Body of pancreas (tissue), 4 donors: ENCODE measurements around the gene CPNE9.

Source experiments
- POLR2A ChIP-seq, 3 donors: fragments of 450-650 bp; IDR thresholded peaks; one replicate each; pipeline ENCODE4 v1.6.1; 2016; ENCODE audit warnings: antibody characterized with exemption in 3 of 3, mild to moderate bottlenecking in 2 of 3
- TF ChIP-seq, protein P1 (sequence below), 7 experiments: fragments of 450-650 bp in 4 of 7; fragments of 200-600 bp in 3 of 7; sonication (generic) in 3 of 7; IDR thresholded peaks; one replicate each; pipeline ENCODE4 v1.5.1; 2016 to 2019; ENCODE audit warnings: antibody characterized with exemption in 7 of 7

DNA sequence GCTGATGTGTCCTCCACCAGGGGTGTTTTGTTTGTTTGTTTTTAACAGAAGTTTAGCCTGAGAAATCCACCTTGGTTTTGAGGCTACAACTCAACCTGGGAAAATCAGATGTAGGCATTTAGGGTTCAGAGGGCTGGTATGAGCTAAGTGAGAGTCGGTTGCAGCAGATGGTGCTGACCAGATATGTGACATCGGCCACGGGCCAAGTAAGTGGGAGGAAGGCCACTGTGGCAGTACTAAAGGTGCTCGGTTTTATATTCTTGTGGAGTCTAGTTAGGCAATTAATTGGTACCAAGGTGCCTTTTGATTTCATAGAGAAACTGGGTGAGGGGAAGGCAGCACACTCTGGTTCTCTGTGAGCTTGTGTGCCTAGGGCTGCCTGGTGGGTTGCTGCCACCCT, 43.8 kb upstream of the CPNE9 start:
- TF ChIP-seq, protein P1, sequence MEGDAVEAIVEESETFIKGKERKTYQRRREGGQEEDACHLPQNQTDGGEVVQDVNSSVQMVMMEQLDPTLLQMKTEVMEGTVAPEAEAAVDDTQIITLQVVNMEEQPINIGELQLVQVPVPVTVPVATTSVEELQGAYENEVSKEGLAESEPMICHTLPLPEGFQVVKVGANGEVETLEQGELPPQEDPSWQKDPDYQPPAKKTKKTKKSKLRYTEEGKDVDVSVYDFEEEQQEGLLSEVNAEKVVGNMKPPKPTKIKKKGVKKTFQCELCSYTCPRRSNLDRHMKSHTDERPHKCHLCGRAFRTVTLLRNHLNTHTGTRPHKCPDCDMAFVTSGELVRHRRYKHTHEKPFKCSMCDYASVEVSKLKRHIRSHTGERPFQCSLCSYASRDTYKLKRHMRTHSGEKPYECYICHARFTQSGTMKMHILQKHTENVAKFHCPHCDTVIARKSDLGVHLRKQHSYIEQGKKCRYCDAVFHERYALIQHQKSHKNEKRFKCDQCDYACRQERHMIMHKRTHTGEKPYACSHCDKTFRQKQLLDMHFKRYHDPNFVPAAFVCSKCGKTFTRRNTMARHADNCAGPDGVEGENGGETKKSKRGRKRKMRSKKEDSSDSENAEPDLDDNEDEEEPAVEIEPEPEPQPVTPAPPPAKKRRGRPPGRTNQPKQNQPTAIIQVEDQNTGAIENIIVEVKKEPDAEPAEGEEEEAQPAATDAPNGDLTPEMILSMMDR (IDR thresholded peaks at IDR 0.05), result no peak
- no peak for TF ChIP-seq POLR2A (IDR thresholded peaks at IDR 0.05)
